ENCODE results near the gene SLCO2A1. TPM values are rescaled to one million over a fixed set of nuclear protein-coding genes. Genes with fewer than 3 reads are reported as not detected.

The SLCO2A1 gene
- total RNA-seq, 1 donor = 0.36 TPM

DNA sequence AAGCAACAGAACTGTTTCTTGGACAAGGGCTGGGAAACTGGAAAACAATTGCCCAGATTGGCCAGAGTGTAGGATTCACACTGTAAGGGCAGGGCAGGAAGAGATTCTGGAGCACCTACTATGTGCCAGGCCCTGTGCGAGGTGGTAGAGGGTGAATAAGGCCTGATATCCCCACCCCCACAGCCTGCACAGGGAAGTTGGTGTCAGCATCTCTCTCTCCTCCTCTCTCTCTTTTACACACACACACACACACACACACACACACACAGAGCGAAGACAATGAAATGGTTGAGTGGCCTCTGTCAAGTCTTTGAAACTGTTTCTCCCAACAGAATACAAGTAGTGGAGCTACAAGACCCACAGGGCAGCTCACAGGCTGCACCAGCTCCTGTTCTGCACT, 47.1 kb upstream of the SLCO2A1 start:
- TF ChIP-seq, protein P1, sequence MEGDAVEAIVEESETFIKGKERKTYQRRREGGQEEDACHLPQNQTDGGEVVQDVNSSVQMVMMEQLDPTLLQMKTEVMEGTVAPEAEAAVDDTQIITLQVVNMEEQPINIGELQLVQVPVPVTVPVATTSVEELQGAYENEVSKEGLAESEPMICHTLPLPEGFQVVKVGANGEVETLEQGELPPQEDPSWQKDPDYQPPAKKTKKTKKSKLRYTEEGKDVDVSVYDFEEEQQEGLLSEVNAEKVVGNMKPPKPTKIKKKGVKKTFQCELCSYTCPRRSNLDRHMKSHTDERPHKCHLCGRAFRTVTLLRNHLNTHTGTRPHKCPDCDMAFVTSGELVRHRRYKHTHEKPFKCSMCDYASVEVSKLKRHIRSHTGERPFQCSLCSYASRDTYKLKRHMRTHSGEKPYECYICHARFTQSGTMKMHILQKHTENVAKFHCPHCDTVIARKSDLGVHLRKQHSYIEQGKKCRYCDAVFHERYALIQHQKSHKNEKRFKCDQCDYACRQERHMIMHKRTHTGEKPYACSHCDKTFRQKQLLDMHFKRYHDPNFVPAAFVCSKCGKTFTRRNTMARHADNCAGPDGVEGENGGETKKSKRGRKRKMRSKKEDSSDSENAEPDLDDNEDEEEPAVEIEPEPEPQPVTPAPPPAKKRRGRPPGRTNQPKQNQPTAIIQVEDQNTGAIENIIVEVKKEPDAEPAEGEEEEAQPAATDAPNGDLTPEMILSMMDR (IDR thresholded peaks at IDR 0.05; ENCODE audit: extremely low read depth, low read depth, low read length) = no peak
- H3K79me2 ChIP-seq (ENCODE audit: insufficient read depth, low read length) = no peaks in the 10 kb centered on the region

DNA sequence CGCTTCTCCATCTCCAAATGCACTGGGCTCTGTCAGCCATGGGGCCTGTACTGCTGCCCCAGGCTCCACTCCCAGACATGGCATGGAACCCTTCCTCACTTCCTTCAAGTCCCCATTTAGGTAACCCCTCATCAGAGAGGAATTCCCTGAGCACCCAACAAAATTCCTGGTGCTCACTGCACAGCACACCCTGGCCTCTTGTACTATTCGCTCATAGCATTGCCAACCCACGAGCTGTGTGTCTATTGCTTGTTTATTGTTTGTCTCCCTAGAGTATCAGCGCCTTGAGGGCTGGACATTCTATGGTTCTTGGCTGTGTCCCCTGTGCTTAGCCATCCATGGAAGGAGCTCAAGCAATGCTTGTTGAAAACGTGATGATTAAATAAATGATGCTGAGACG, 46.1 kb upstream of the SLCO2A1 start:
- TF ChIP-seq, protein P1 (IDR thresholded peaks at IDR 0.05; ENCODE audit: extremely low read depth, low read depth, low read length) = no peak
- Histone ChIP-seq H3K36me3 (ENCODE audit: insufficient read depth, low read length) (no peaks in the 10 kb centered on the region), H3K4me3 (ENCODE audit: insufficient read depth, low read length) (no peak overlapping the region), H3K4me2 (ENCODE audit: insufficient read depth, low read length) (no peak overlapping the region), H3K27ac (ENCODE audit: low read depth, low read length) (no peak overlapping the region), H3K4me1 (ENCODE audit: insufficient read depth, low read length) (peaks cover 27% of the 10 kb centered on the region), H3K9me3 (ENCODE audit: low read depth, low read length) (peaks cover under 1% of the 10 kb centered on the region), H3K27me3 (ENCODE audit: insufficient read depth, low read length) (no peaks in the 10 kb centered on the region), H3K79me2 (ENCODE audit: insufficient read depth, low read length) (no peaks in the 10 kb centered on the region), H2AFZ (ENCODE audit: low read length) (no peak overlapping the region), H4K20me1 (ENCODE audit: insufficient read depth, low read length) (no peaks in the 10 kb centered on the region)
- DNase-seq (ENCODE audit: insufficient read length, low spot score, missing footprints) = peak; percentile 60

More for the DNA sequence above, 47.1 kb upstream of the SLCO2A1 start:
- no peak overlapping the region for H3K27ac ChIP-seq (ENCODE audit: low read depth, low read length)
- no peaks in the 10 kb centered on the region for H4K20me1 ChIP-seq (ENCODE audit: insufficient read depth, low read length)
- H3K4me1 ChIP-seq (ENCODE audit: insufficient read depth, low read length) = peaks cover 20% of the 10 kb centered on the region
- no peaks in the 10 kb centered on the region for H3K27me3 ChIP-seq (ENCODE audit: insufficient read depth, low read length)
- H3K9me3 ChIP-seq (ENCODE audit: low read depth, low read length) = peaks cover 6% of the 10 kb centered on the region
- no peak overlapping the region for H3K4me3 ChIP-seq (ENCODE audit: insufficient read depth, low read length)
- no peak overlapping the region for H2AFZ ChIP-seq (ENCODE audit: low read length)
- no peak for DNase-seq (ENCODE audit: insufficient read length, low spot score, missing footprints)
- H3K4me2 ChIP-seq (ENCODE audit: insufficient read depth, low read length) = no peak overlapping the region
- H3K36me3 ChIP-seq (ENCODE audit: insufficient read depth, low read length) = no peaks in the 10 kb centered on the region

DNA sequence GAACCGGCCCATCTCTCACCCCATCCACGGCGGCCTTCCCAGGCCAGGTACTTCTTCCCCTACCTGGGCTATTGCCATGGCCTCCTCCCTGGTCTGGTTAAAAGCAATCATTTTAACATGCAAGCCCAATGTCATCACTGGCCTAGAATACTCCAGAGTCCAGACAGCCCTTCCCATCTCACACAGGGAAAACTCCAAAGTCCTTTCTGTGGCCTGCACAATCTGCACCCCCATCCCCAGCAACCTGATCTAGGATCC, 45.8 kb upstream of the SLCO2A1 start:
- Histone ChIP-seq H3K27me3 (ENCODE audit: insufficient read depth, low read length) (no peaks in the 10 kb centered on the region), H3K9me3 (ENCODE audit: low read depth, low read length) (no peaks in the 10 kb centered on the region)

DNA sequence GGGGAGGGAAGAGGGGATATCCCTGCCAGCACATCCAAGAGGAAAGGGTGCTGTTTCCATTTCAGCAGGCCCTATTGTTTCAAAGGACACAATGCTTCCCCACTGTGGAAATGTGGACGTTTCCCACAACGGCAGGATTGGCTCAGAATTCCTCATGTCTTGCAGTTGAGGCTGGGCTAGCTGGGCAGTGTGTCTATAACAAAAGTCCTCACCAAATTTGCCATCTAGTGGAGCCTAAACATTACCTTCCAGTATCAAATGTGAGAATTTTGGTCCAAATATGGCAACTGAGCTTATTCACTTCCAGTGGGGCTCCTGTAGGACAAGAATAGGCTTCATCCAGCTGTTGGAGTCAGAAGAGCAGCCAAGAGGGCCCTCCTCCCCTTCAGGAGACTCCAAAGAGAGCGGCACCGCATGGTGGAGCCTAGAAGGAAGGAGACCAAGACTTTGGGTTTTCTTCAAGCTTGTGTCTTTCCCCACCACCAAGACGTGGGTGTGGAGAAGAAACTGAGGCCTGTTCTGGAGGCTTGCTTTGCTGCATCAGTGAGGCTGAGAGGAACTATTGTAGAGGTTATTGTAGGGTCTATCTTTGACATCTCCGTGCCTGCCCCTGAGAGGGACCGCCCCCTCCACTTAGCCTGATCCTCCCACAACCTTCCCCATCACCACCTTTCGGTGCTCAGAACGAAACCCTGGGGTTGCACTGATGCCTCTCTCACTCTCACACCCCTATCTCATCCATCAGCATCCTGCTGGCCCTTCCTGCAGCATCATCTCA, 45.3 kb upstream of the SLCO2A1 start:
- H3K4me1 ChIP-seq (ENCODE audit: insufficient read depth, low read length) = peaks cover 28% of the 10 kb centered on the region
- H3K4me3 ChIP-seq (ENCODE audit: insufficient read depth, low read length) = no peak overlapping the region
- no peak for DNase-seq (ENCODE audit: insufficient read length, low spot score, missing footprints)
- no peak overlapping the region for H2AFZ ChIP-seq (ENCODE audit: low read length)
- H3K79me2 ChIP-seq (ENCODE audit: insufficient read depth, low read length) = no peaks in the 10 kb centered on the region
- H4K20me1 ChIP-seq (ENCODE audit: insufficient read depth, low read length) = no peaks in the 10 kb centered on the region
- TF ChIP-seq, protein P1 (IDR thresholded peaks at IDR 0.05; ENCODE audit: extremely low read depth, low read depth, low read length) = no peak
- no peaks in the 10 kb centered on the region for H3K36me3 ChIP-seq (ENCODE audit: insufficient read depth, low read length)
- no peak overlapping the region for H3K27ac ChIP-seq (ENCODE audit: low read depth, low read length)
- no peak overlapping the region for H3K4me2 ChIP-seq (ENCODE audit: insufficient read depth, low read length)
- H3K27me3 ChIP-seq (ENCODE audit: insufficient read depth, low read length) = no peaks in the 10 kb centered on the region
- no peaks in the 10 kb centered on the region for H3K9me3 ChIP-seq (ENCODE audit: low read depth, low read length)

More for the DNA sequence above, 45.8 kb upstream of the SLCO2A1 start:
- no peak overlapping the region for H3K4me2 ChIP-seq (ENCODE audit: insufficient read depth, low read length)
- H3K27ac ChIP-seq (ENCODE audit: low read depth, low read length) = no peak overlapping the region
- H3K36me3 ChIP-seq (ENCODE audit: insufficient read depth, low read length) = no peaks in the 10 kb centered on the region
- H2AFZ ChIP-seq (ENCODE audit: low read length) = no peak overlapping the region
- no peak for DNase-seq (ENCODE audit: insufficient read length, low spot score, missing footprints)
- TF ChIP-seq, protein P1 (IDR thresholded peaks at IDR 0.05; ENCODE audit: extremely low read depth, low read depth, low read length) = no peak
- H3K79me2 ChIP-seq (ENCODE audit: insufficient read depth, low read length) = no peaks in the 10 kb centered on the region
- H3K4me1 ChIP-seq (ENCODE audit: insufficient read depth, low read length) = peaks cover 28% of the 10 kb centered on the region
- no peak overlapping the region for H3K4me3 ChIP-seq (ENCODE audit: insufficient read depth, low read length)
- no peaks in the 10 kb centered on the region for H4K20me1 ChIP-seq (ENCODE audit: insufficient read depth, low read length)

All from osteoblast (primary cell).